G401 (cell line): ENCODE data around the gene COL4A3. TPM values are rescaled to one million over a fixed set of nuclear protein-coding genes. Genes with fewer than 3 reads are reported as not detected.

Source experiments
- total RNA-seq: library from RNA; depleted of rRNA; stranded (reverse); fragments of >200 nt; shearing (Covaris generic); gene quantifications from 2 replicates; pipeline ENCODE4 v1.2.3, GENCODE V29; 2014; rRNA removed

COL4A3 gene
- total RNA-seq, 1 experiment from 2014 or later, result 3.0 TPM

Other genes with a start within 250 kb of the COL4A3 start
- gene COL4A4, start 419 bp upstream of the COL4A3 start, total RNA-seq, result 2.3 TPM in 1 of 2 replicates, not detected in the other
- gene MFF, start 160.6 kb downstream of the COL4A3 start, total RNA-seq, result 116 and 185 TPM in 2 replicates
- gene TM4SF20, start 214.7 kb downstream of the COL4A3 start, total RNA-seq, result not detected in 2 replicates
- gene SCYGR1, start 223.3 kb downstream of the COL4A3 start, total RNA-seq, result not detected in 2 replicates